Lower leg skin (tissue), 3 donors: ENCODE measurements around the gene ERBB2.

ENCODE experiments used
- CTCF ChIP-seq, 3 donors: fragments of 450-650 bp; IDR thresholded peaks; one replicate each; pipeline ENCODE4 v1.5.1; 2016; ENCODE audit warnings: antibody characterized with exemption in 3 of 3, mild to moderate bottlenecking in 3 of 3, moderate library complexity in 2 of 3
- POLR2A ChIP-seq, 2 donors: fragments of 450-650 bp; IDR thresholded peaks; one replicate each; pipeline ENCODE4 v1.6.1; 2016 to 2017; ENCODE audit warnings: antibody characterized with exemption in 2 of 2, mild to moderate bottlenecking in 1 of 2, moderate library complexity in 1 of 2

- TF ChIP-seq CTCF (IDR thresholded peaks at IDR 0.05), result no peak
- no peak for TF ChIP-seq POLR2A (IDR thresholded peaks at IDR 0.05)
These were observed 36.5 kb upstream of the ERBB2 start for GRCh38 chr17:39663340-39663687.
